H9 (cell line): ENCODE results near the gene CMTM4. TPM values are rescaled to one million over a fixed set of nuclear protein-coding genes. Genes with fewer than 3 reads are reported as not detected.

Source experiments
- DNase-seq: peaks from one replicate; pipeline ENCODE4 v3.0.0-alpha.2; 2017
- H2AFZ ChIP-seq: one replicate; pipeline ENCODE4 v1.6.1; 2013; ENCODE audit warnings: mild to moderate bottlenecking, low read length, control low read depth, moderate library complexity
- H2AK5ac ChIP-seq: 2 replicates; pipeline ENCODE4 v1.6.1; 2013; ENCODE audit warnings: low read length, control low read depth, mixed read lengths; ENCODE audit not compliant: insufficient read length
- H2BK120ac ChIP-seq: one replicate; pipeline ENCODE4 v1.6.1; 2013; ENCODE audit warnings: low read depth, mild to moderate bottlenecking, low read length, control low read depth, inconsistent platforms; ENCODE audit not compliant: poor library complexity, severe bottlenecking
- H2BK12ac ChIP-seq: 2 replicates; pipeline ENCODE4 v1.6.1; 2013; ENCODE audit warnings: low read length, control low read depth, mixed read lengths, low read depth; ENCODE audit not compliant: insufficient read length
- H2BK15ac ChIP-seq: 2 replicates; pipeline ENCODE4 v1.6.1; 2013; ENCODE audit warnings: low read depth, low read length, control low read depth
- H2BK20ac ChIP-seq: one replicate; pipeline ENCODE4 v1.6.1; 2013; ENCODE audit warnings: low read depth, mild to moderate bottlenecking, low read length, control low read depth, inconsistent platforms; ENCODE audit not compliant: poor library complexity, severe bottlenecking
- H2BK5ac ChIP-seq: 2 replicates; pipeline ENCODE4 v1.6.1; 2013; ENCODE audit warnings: low read length, control low read depth, mixed read lengths; ENCODE audit not compliant: insufficient read length
- H3K14ac ChIP-seq: 2 replicates; pipeline ENCODE4 v1.6.1; 2013; ENCODE audit warnings: low read length, control low read depth; ENCODE audit not compliant: insufficient read depth
- H3K18ac ChIP-seq: 2 replicates; pipeline ENCODE4 v1.6.1; 2013; ENCODE audit warnings: low read depth, mild to moderate bottlenecking, mixed read lengths, low read length, control low read depth; ENCODE audit not compliant: insufficient read length
- H3K23ac ChIP-seq: 2 replicates; pipeline ENCODE4 v1.6.1; 2013; ENCODE audit warnings: low read length, control low read depth, mixed read lengths, low read depth; ENCODE audit not compliant: insufficient read length
- H3K23me2 ChIP-seq: 2 replicates; pipeline ENCODE4 v1.6.1; 2013; ENCODE audit warnings: low read depth, mild to moderate bottlenecking, mixed read lengths, low read length, control low read depth; ENCODE audit not compliant: insufficient read length, poor library complexity, severe bottlenecking
- H3K27ac ChIP-seq: 2 replicates; pipeline ENCODE4 v1.5.1; 2013; ENCODE audit warnings: low read length, control low read depth, mixed read lengths, low read depth; ENCODE audit not compliant: insufficient read length
- H3K27me3 ChIP-seq: 2 replicates; pipeline ENCODE4 v1.6.1; 2013; ENCODE audit warnings: low read length, control low read depth, inconsistent platforms; ENCODE audit not compliant: insufficient read depth
- H3K4ac ChIP-seq: 2 replicates; pipeline ENCODE4 v1.6.1; 2013; ENCODE audit warnings: low read depth, mild to moderate bottlenecking, control low read depth, inconsistent platforms, low read length, moderate library complexity
- H3K4me1 ChIP-seq: 2 replicates; pipeline ENCODE4 v1.6.1; 2013; ENCODE audit warnings: low read length, control low read depth, inconsistent platforms; ENCODE audit not compliant: insufficient read depth
- H3K4me2 ChIP-seq: 2 replicates; pipeline ENCODE4 v1.6.1; 2013; ENCODE audit warnings: low read length, control low read depth, mixed read lengths; ENCODE audit not compliant: insufficient read length, insufficient read depth
- H3K56ac ChIP-seq: 2 replicates; pipeline ENCODE4 v1.6.1; 2013; ENCODE audit warnings: low read depth, mild to moderate bottlenecking, mixed read lengths, low read length, control low read depth; ENCODE audit not compliant: insufficient read length
- H3K79me1 ChIP-seq: 2 replicates; pipeline ENCODE4 v1.6.1; 2013; ENCODE audit warnings: low read depth, mild to moderate bottlenecking, moderate library complexity, low read length, control low read depth, inconsistent platforms; ENCODE audit not compliant: insufficient read depth, poor library complexity, severe bottlenecking
- H3K79me2 ChIP-seq: 2 replicates; pipeline ENCODE4 v1.6.1; 2013; ENCODE audit warnings: low read length, control low read depth, inconsistent platforms; ENCODE audit not compliant: insufficient read depth
- H3K9ac ChIP-seq: 2 replicates; pipeline ENCODE4 v1.6.1; 2013; ENCODE audit warnings: low read length, control low read depth, mixed read lengths; ENCODE audit not compliant: insufficient read length; ENCODE audit errors: extremely low read depth
- H3K9me3 ChIP-seq: one replicate; pipeline ENCODE4 v1.6.1; 2013; ENCODE audit warnings: low read depth, low read length, inconsistent platforms; ENCODE audit not compliant: control insufficient read depth
- H3T11ph ChIP-seq: one replicate; pipeline ENCODE4 v1.6.1; 2013; ENCODE audit warnings: mild to moderate bottlenecking, low read length, control low read depth, inconsistent platforms
- H4K20me1 ChIP-seq: one replicate; pipeline ENCODE4 v1.6.1; 2013; ENCODE audit not compliant: control insufficient read depth, insufficient read length, insufficient read depth
- H4K5ac ChIP-seq: 2 replicates; pipeline ENCODE4 v1.6.1; 2013; ENCODE audit warnings: low read depth, mild to moderate bottlenecking, mixed read lengths, low read length, control low read depth; ENCODE audit not compliant: insufficient read length
- H4K8ac ChIP-seq: replicated peaks from 2 replicates; pipeline ENCODE4 v1.6.1; 2013; ENCODE audit warnings: low read length, control low read depth, mixed read lengths, low read depth; ENCODE audit not compliant: insufficient read length
- H4K91ac ChIP-seq: 2 replicates; pipeline ENCODE4 v1.6.1; 2013; ENCODE audit warnings: low read depth, mild to moderate bottlenecking, moderate library complexity, mixed read lengths, low read length, control low read depth; ENCODE audit not compliant: insufficient read length
- H3K27ac Mint-ChIP-seq, 3 experiments: 2 replicates in 2 of 3; 3 replicates in 1 of 3; pipeline ENCODE4 v1.8.0; 2020 to 2021; ENCODE audit warnings: mixed read lengths in 3 of 3, mild to moderate bottlenecking in 1 of 3, moderate library complexity in 1 of 3
- H3K27me3 Mint-ChIP-seq: 2 replicates; pipeline ENCODE4 v1.8.0; 2021; ENCODE audit warnings: low read depth, mild to moderate bottlenecking, moderate library complexity, mixed read lengths
- H3K36me3 Mint-ChIP-seq, 3 experiments: 2 replicates in 2 of 3; 3 replicates in 1 of 3; pipeline ENCODE4 v1.8.0; 2020 to 2021; ENCODE audit warnings: low read depth in 3 of 3, mixed read lengths in 3 of 3; ENCODE audit not compliant: insufficient read depth in 1 of 3
- H3K4me1 Mint-ChIP-seq, 2 experiments: 2 replicates each; pipeline ENCODE4 v1.8.0; 2020; ENCODE audit warnings: mixed read lengths in 2 of 2
- H3K4me3 Mint-ChIP-seq, 2 experiments: 2 replicates in 1 of 2; 3 replicates in 1 of 2; pipeline ENCODE4 v1.8.0; 2020 to 2021; ENCODE audit warnings: mild to moderate bottlenecking in 2 of 2, mixed read lengths in 2 of 2, moderate library complexity in 1 of 2
- H3K9me3 Mint-ChIP-seq, 2 experiments: 2 replicates in 1 of 2; 3 replicates in 1 of 2; pipeline ENCODE4 v1.8.0; 2020; ENCODE audit warnings: mild to moderate bottlenecking in 2 of 2, mixed read lengths in 2 of 2, moderate library complexity in 1 of 2
- CTCF ChIP-seq: fragments of 200-600 bp; sonication (generic); conservative IDR thresholded peaks from 3 replicates; pipeline ENCODE4 v1.8.0; 2021; ENCODE audit warnings: antibody characterized with exemption, mild to moderate bottlenecking
- WGBS: extraction: QIAGEN DNeasy Blood & Tissue Kit; methylation state at CpG from one replicate; pipeline ENCODE4 v1.1.7; 2013; ENCODE audit warnings: missing lambda C conversion rate, low lambda C conversion rate, mixed read lengths; ENCODE audit not compliant: insufficient read length; ENCODE audit errors: extremely low coverage; 5-methylcytosine and 5-hydroxymethylcytosine counted together
- total RNA-seq: library from RNA; stranded (reverse); gene quantifications from 2 replicates; pipeline ENCODE4 v1.2.1, GENCODE V29; 2021

The CMTM4 gene
- total RNA-seq, 1 experiment from 2014 or later = 40.5 TPM

- H3K27ac Mint-ChIP-seq = peak overlapping the region; percentile 23 to 91 (median 49); a peak in 5 of 7 replicates
- no CpG with 5 or more reads among the region's 9 CpGs for WGBS
These were observed 35.9 kb downstream of the CMTM4 start for GRCh38 chr16:66660422-66661209.

More at GRCh38 chr16:66660422-66661209, 35.9 kb downstream of the CMTM4 start:
- no peaks in the 10 kb centered on the region for H3K9me3 ChIP-seq
- no peak overlapping the region for H2BK5ac ChIP-seq
- H2AK5ac ChIP-seq = no peak overlapping the region
- H3K79me2 ChIP-seq = peaks cover 4% of the 10 kb centered on the region; the same call in 1 of the 2 replicates
- H3K4me1 ChIP-seq = peaks cover 2% of the 10 kb centered on the region; the same call in 1 of the 2 replicates
- H3K27me3 Mint-ChIP-seq = no peaks in the 10 kb centered on the region
- H3K9me3 Mint-ChIP-seq = no peaks in the 10 kb centered on the region
- H4K91ac ChIP-seq = no peak overlapping the region
- H2BK15ac ChIP-seq = no peak overlapping the region
- no peaks in the 10 kb centered on the region for H4K20me1 ChIP-seq
- no peak overlapping the region for H3K4ac ChIP-seq
- H2BK12ac ChIP-seq = no peak overlapping the region
- no peak overlapping the region for H3K9ac ChIP-seq
- H3K79me1 ChIP-seq = peaks cover 5% of the 10 kb centered on the region
- H2BK20ac ChIP-seq = no peak overlapping the region
- DNase-seq = no peak
- no peak overlapping the region for H4K5ac ChIP-seq
- H4K8ac ChIP-seq = no peak overlapping the region
- no peak overlapping the region for H3K4me2 ChIP-seq
- no peaks in the 10 kb centered on the region for H3K27me3 ChIP-seq
- no peak overlapping the region for H3K23ac ChIP-seq
- H2BK120ac ChIP-seq = no peak overlapping the region
- H3K4me3 Mint-ChIP-seq = peak overlapping the region in 1 of 2 experiments; percentile 30; a peak in 2 of 5 replicates
- H3K4me1 Mint-ChIP-seq = peaks cover 16 to 24% of the 10 kb centered on the region in 2 experiments
- peaks cover 0 to 2% (median 2%) of the 10 kb centered on the region in 3 experiments; a peak in 2 of 7 replicates for H3K36me3 Mint-ChIP-seq
- H3K56ac ChIP-seq = no peak overlapping the region
- H3K14ac ChIP-seq = no peak overlapping the region
- H3K18ac ChIP-seq = no peak overlapping the region
- H3K27ac ChIP-seq = peak overlapping the region; percentile 16
- TF ChIP-seq CTCF = no peak
- H2AFZ ChIP-seq = no peak overlapping the region
- H3K23me2 ChIP-seq = no peaks in the 10 kb centered on the region
- H3T11ph ChIP-seq = no peak overlapping the region
